Measurements from ENCODE around the gene NPTX1. TPM values are rescaled to one million over a fixed set of nuclear protein-coding genes. Genes with fewer than 3 reads are reported as not detected.

Gene NPTX1
- total and polyA plus RNA-seq, 9 of the 15 experiments (the other 6 are each of a cell fraction or from before 2014, with no cell fraction given) = 0.04 TPM; not detected in 8

GRCh38 chr17:80429356-80430275 is 46.8 kb downstream of the NPTX1 start:
- Histone ChIP-seq H3K9me3 (replicated peaks; ENCODE audit: control insufficient read depth, insufficient read depth, low read depth, low read length) (no peaks in the 10 kb centered on the region), H2AFZ (ENCODE audit: low read depth, low read length) (no peak overlapping the region), H3K4me3 (no peak overlapping the region), H3K79me2 (ENCODE audit: control insufficient read depth, insufficient read depth, low read length) (no peaks in the 10 kb centered on the region), H3K27me3 (ENCODE audit: control insufficient read depth in 2 of 2, insufficient read depth in 2 of 2, low read length in 2 of 2) (peaks cover 21 to 89% of the 10 kb centered on the region in 2 experiments; a peak in 4 of 5 replicates), H3K9ac (ENCODE audit: insufficient read depth in 1 of 2, low read depth in 2 of 2, low read length in 2 of 2) (0 out of 4 replicates have a peak overlapping the region, but pooled peaks of 1 of the 2 experiments have one; percentile 7), H3K27ac (ENCODE audit: extremely low read depth, low read depth, low read length) (no peak overlapping the region), H3K4me1 (replicated peaks in 1 of 2; ENCODE audit: control insufficient read depth in 2 of 2, insufficient read depth in 2 of 2, low read length in 2 of 2) (peaks cover 0 to 53% of the 10 kb centered on the region in 2 experiments; a peak in 2 of 5 replicates), H3K4me2 (ENCODE audit: insufficient read depth, low read length) (no peak overlapping the region), H3K9me1 (ENCODE audit: control insufficient read depth, insufficient read depth, low read length) (no peaks in the 10 kb centered on the region), H3K36me3 (ENCODE audit: control insufficient read depth, insufficient read depth, low read length) (no peaks in the 10 kb centered on the region), H4K20me1 (replicated peaks; ENCODE audit: control insufficient read depth, insufficient read depth, low read length) (peaks cover 39% of the 10 kb centered on the region)
- no TSS peak for BruUV-seq (replicated peaks)
- intact Hi-C loops (cut with micrococcal nuclease) = loop anchor here (5.0 kb wide), 2 partner anchors 223 to 553 kb away; no protein-coding TSS in a partner anchor
- in situ Hi-C loops (cut with MboI) = loop anchor here (5.0 kb wide), 2 partner anchors 148 to 553 kb away; no protein-coding TSS in a partner anchor
- ATAC-seq (no peak), DNase-seq (ENCODE audit: extremely low read depth in 1 of 4, low spot score in 3 of 4) (no peak), FAIRE-seq (no peak)
- 20% methylated on average over 30 of the region's 33 CpGs for WGBS (ENCODE audit: insufficient coverage, low coverage, missing lambda C conversion rate)
- CTCF ChIA-PET (ENCODE audit: low intra/inter-chr PET ratio) = no interaction called here
- POLR2A ChIA-PET = no interaction called here
- TF ChIP-seq THRB (CRISPR knock-in tag; conservative IDR thresholded peaks at IDR 0.05) (no peak), ZNF778 (CRISPR knock-in tag; IDR thresholded peaks at IDR 0.05) (no peak), GTF2F1 (IDR thresholded peaks at IDR 0.05; ENCODE audit: low read depth, low read length) (no peak), ZNF146 (CRISPR knock-in tag; IDR thresholded peaks at IDR 0.05; ENCODE audit: unreplicated experiment) (no peak), FOXP4 (CRISPR knock-in tag; IDR thresholded peaks at IDR 0.05; ENCODE audit: borderline replicate concordance) (no peak), RFX5 (IDR thresholded peaks at IDR 0.05; ENCODE audit: low read depth, low read length) (no peak), MCM2 (IDR thresholded peaks at IDR 0.05; ENCODE audit: low read depth) (no peak), SLC30A9 (CRISPR knock-in tag; IDR thresholded peaks at IDR 0.05) (no peak), KLF13 (tag; IDR thresholded peaks at IDR 0.05; ENCODE audit: borderline replicate concordance, low read depth) (no peak), XRCC4 (IDR thresholded peaks at IDR 0.05; ENCODE audit: extremely low read depth, insufficient read depth, insufficient read length) (no peak), ZNF512 (tag; IDR thresholded peaks at IDR 0.05) (no peak), POLR2G (IDR thresholded peaks at IDR 0.05; ENCODE audit: low read depth, low read length) (no peak), MAFK (IDR thresholded peaks at IDR 0.05; ENCODE audit: low read length) (no peak), ZBTB33 (CRISPR knock-in tag; IDR thresholded peaks at IDR 0.05) (no peak)
